ENCODE results near the gene CACNG4. TPM values are rescaled to one million over a fixed set of nuclear protein-coding genes. Genes with fewer than 3 reads are reported as not detected.

The CACNG4 gene
- total RNA-seq, 2 experiments from 2014 or later = not detected

GRCh38 chr17:67021196-67021595 lies 56.7 kb downstream of the CACNG4 start:
- CTCF ChIA-PET = no interaction called here

DNA sequence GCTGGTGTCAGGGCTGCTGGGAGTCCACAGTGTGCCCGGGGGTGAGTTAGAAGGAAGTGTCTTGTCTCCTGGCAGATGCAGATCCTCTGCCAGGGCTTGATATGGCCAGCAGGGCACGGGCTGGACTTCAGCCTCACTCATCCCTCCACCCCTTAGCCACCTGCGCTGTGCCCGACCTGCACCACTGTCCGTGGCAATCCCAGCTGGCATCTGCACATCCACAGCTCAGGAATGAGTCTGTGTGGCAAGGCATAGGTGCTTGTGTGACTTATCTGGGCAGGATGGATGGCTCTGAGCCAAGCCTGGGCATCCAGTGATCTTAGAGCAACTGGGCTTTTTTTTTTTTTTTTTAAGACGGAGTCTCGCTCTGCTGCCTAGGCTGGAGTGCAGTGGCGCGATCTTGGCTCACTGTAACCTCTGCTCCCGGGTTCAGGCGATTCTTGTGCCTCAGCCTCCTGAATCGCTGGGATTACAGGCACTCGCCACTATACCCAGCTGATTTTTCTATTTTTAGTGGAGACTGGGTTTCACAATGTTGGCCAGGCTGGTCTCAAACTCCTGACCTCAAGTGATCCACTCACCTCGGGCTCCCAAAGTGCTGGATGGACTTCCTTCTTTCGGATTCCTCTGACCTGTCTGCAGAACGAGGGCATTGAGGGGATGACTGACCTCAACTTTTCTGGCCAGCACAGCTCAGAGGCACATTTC lies 57.4 kb downstream of the CACNG4 start:
- Histone ChIP-seq H3K9me3 (ENCODE audit: control insufficient read depth in 1 of 2, insufficient read depth in 1 of 2, low read length in 2 of 2) (no peaks in the 10 kb centered on the region), H3K27me3 (ENCODE audit: control insufficient read depth in 1 of 2, insufficient read depth in 2 of 2, low read length in 2 of 2) (no peaks in the 10 kb centered on the region), H3K4me3 (ENCODE audit: low read length) (no peak overlapping the region), H3K4me1 (ENCODE audit: insufficient read depth, low read length) (no peaks in the 10 kb centered on the region), H3K27ac (ENCODE audit: low read depth in 1 of 2, low read length in 2 of 2) (no peak overlapping the region), H3K36me3 (ENCODE audit: insufficient read depth, low read length) (no peaks in the 10 kb centered on the region)
- ChIA-PET CTCF (no interaction called here), POLR2A (no interaction called here)
- no peaks in the 10 kb centered on the region for H3K4me1 Mint-ChIP-seq (ENCODE audit: low read depth)
- intact Hi-C loops (cut with DNase I, micrococcal nuclease) = no loop called here
- H3K4me3 Mint-ChIP-seq = no peak overlapping the region
- no peaks in the 10 kb centered on the region for H3K9me3 Mint-ChIP-seq
- no peak for DNase-seq
- no peak for ATAC-seq (ENCODE audit: poor library complexity)
- TF ChIP-seq, protein P1, sequence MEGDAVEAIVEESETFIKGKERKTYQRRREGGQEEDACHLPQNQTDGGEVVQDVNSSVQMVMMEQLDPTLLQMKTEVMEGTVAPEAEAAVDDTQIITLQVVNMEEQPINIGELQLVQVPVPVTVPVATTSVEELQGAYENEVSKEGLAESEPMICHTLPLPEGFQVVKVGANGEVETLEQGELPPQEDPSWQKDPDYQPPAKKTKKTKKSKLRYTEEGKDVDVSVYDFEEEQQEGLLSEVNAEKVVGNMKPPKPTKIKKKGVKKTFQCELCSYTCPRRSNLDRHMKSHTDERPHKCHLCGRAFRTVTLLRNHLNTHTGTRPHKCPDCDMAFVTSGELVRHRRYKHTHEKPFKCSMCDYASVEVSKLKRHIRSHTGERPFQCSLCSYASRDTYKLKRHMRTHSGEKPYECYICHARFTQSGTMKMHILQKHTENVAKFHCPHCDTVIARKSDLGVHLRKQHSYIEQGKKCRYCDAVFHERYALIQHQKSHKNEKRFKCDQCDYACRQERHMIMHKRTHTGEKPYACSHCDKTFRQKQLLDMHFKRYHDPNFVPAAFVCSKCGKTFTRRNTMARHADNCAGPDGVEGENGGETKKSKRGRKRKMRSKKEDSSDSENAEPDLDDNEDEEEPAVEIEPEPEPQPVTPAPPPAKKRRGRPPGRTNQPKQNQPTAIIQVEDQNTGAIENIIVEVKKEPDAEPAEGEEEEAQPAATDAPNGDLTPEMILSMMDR (IDR thresholded peaks at IDR 0.05) = no peak
- no peaks in the 10 kb centered on the region for H3K27me3 Mint-ChIP-seq
- H3K36me3 Mint-ChIP-seq (ENCODE audit: low read depth) = no peaks in the 10 kb centered on the region
- no peak overlapping the region for H3K27ac Mint-ChIP-seq

More at GRCh38 chr17:67021196-67021595, 56.7 kb downstream of the CACNG4 start:
- H3K27me3 Mint-ChIP-seq = no peaks in the 10 kb centered on the region
- Histone ChIP-seq H3K4me1 (ENCODE audit: insufficient read depth, low read length) (no peaks in the 10 kb centered on the region), H3K27ac (ENCODE audit: low read depth in 1 of 2, low read length in 2 of 2) (no peak overlapping the region), H3K4me3 (ENCODE audit: low read length) (no peak overlapping the region), H3K27me3 (ENCODE audit: control insufficient read depth in 1 of 2, insufficient read depth in 2 of 2, low read length in 2 of 2) (no peaks in the 10 kb centered on the region), H3K36me3 (ENCODE audit: insufficient read depth, low read length) (no peaks in the 10 kb centered on the region), H3K9me3 (ENCODE audit: control insufficient read depth in 1 of 2, insufficient read depth in 1 of 2, low read length in 2 of 2) (peaks cover 0 to 3% of the 10 kb centered on the region in 2 experiments)
- POLR2A ChIA-PET = no interaction called here
- no peaks in the 10 kb centered on the region for H3K36me3 Mint-ChIP-seq (ENCODE audit: low read depth)
- TF ChIP-seq, protein P1 (IDR thresholded peaks at IDR 0.05) = no peak
- DNase-seq (no peak), ATAC-seq (ENCODE audit: poor library complexity) (no peak)
- no peak overlapping the region for H3K4me3 Mint-ChIP-seq
- intact Hi-C loops (cut with DNase I, micrococcal nuclease) = no loop called here
- H3K4me1 Mint-ChIP-seq (ENCODE audit: low read depth) = no peaks in the 10 kb centered on the region
- H3K27ac Mint-ChIP-seq = no peak overlapping the region
- no peaks in the 10 kb centered on the region for H3K9me3 Mint-ChIP-seq

GRCh38 chr17:67022451-67022810 lies 57.9 kb downstream of the CACNG4 start:
- Histone ChIP-seq H3K27me3 (ENCODE audit: control insufficient read depth in 1 of 2, insufficient read depth in 2 of 2, low read length in 2 of 2) (no peaks in the 10 kb centered on the region), H3K36me3 (ENCODE audit: insufficient read depth, low read length) (no peaks in the 10 kb centered on the region), H3K9me3 (ENCODE audit: control insufficient read depth in 1 of 2, insufficient read depth in 1 of 2, low read length in 2 of 2) (no peaks in the 10 kb centered on the region), H3K4me1 (ENCODE audit: insufficient read depth, low read length) (no peaks in the 10 kb centered on the region), H3K4me3 (ENCODE audit: low read length) (no peak overlapping the region), H3K27ac (ENCODE audit: low read depth in 1 of 2, low read length in 2 of 2) (no peak overlapping the region)
- H3K4me3 Mint-ChIP-seq = no peak overlapping the region
- ChIA-PET CTCF (no interaction called here), POLR2A (no interaction called here)
- no peaks in the 10 kb centered on the region for H3K27me3 Mint-ChIP-seq
- no peaks in the 10 kb centered on the region for H3K4me1 Mint-ChIP-seq (ENCODE audit: low read depth)
- intact Hi-C loops (cut with DNase I, micrococcal nuclease) = no loop called here
- no peak overlapping the region for H3K27ac Mint-ChIP-seq
- no peaks in the 10 kb centered on the region for H3K9me3 Mint-ChIP-seq
- no peaks in the 10 kb centered on the region for H3K36me3 Mint-ChIP-seq (ENCODE audit: low read depth)
- DNase-seq (no peak), ATAC-seq (ENCODE audit: poor library complexity) (no peak)
- TF ChIP-seq, protein P1 (IDR thresholded peaks at IDR 0.05) = no peak
